Loucy (cell line): ENCODE data around the gene HS6ST2.

Experiments
- H2AFZ ChIP-seq: fragments of 200-600 bp; sonication (generic); 2 replicates; pipeline ENCODE4 v1.6.0; 2016; ENCODE audit warnings: antibody characterized with exemption, mild to moderate bottlenecking, low read length, moderate library complexity
- H3F3A ChIP-seq: fragments of 200-600 bp; 2 replicates; pipeline ENCODE4 v1.6.0; 2016; ENCODE audit warnings: antibody characterized with exemption, low read depth, mild to moderate bottlenecking
- H3K27me3 ChIP-seq: fragments of 200-600 bp; sonication (generic); 2 replicates; pipeline ENCODE4 v1.6.1; 2014; ENCODE audit warnings: low read length, mild to moderate bottlenecking; ENCODE audit not compliant: insufficient read depth, poor library complexity, severe bottlenecking
- H3K36me3 ChIP-seq: fragments of 200-600 bp; sonication (generic); 2 replicates; pipeline ENCODE4 v1.6.1; 2016; ENCODE audit warnings: low read length; ENCODE audit not compliant: insufficient read depth
- H3K4me1 ChIP-seq: fragments of 200-600 bp; sonication (generic); 2 replicates; pipeline ENCODE4 v1.5.1; 2014; ENCODE audit warnings: low read length, mild to moderate bottlenecking; ENCODE audit not compliant: insufficient read depth, poor library complexity, severe bottlenecking
- H3K4me2 ChIP-seq: fragments of 200-600 bp; sonication (generic); 2 replicates; pipeline ENCODE4 v1.6.0; 2014; ENCODE audit warnings: antibody characterized with exemption, low read length, low read depth, mild to moderate bottlenecking; ENCODE audit not compliant: poor library complexity, severe bottlenecking
- H3K4me3 ChIP-seq: fragments of 200-600 bp; sonication (generic); 2 replicates; pipeline ENCODE4 v1.5.1; 2014; ENCODE audit warnings: low read length, mild to moderate bottlenecking, mixed read lengths; ENCODE audit not compliant: poor library complexity, severe bottlenecking
- H3K79me2 ChIP-seq: fragments of 200-600 bp; sonication (generic); 2 replicates; pipeline ENCODE4 v1.6.1; 2014; ENCODE audit warnings: low read length; ENCODE audit not compliant: insufficient read depth
- H3K9ac ChIP-seq: fragments of 200-600 bp; sonication (generic); 2 replicates; pipeline ENCODE4 v1.6.0; 2014; ENCODE audit warnings: mild to moderate bottlenecking, low read depth, low read length, moderate library complexity; ENCODE audit not compliant: poor library complexity, severe bottlenecking
- H3K9me2 ChIP-seq: fragments of 200-600 bp; sonication (generic); replicated peaks from 2 replicates; pipeline ENCODE4 v1.6.1; 2016; ENCODE audit warnings: low read depth, low read length, mixed read lengths
- H3K9me3 ChIP-seq: fragments of 200-600 bp; sonication (generic); 2 replicates; pipeline ENCODE4 v1.6.1; 2014; ENCODE audit warnings: mild to moderate bottlenecking, antibody characterized with exemption, low read length, low read depth; ENCODE audit not compliant: insufficient read depth
- H4K20me1 ChIP-seq: fragments of 200-600 bp; sonication (generic); 2 replicates; pipeline ENCODE4 v1.6.0; 2014; ENCODE audit warnings: antibody characterized with exemption, low read length, mild to moderate bottlenecking; ENCODE audit not compliant: insufficient read depth, poor library complexity, severe bottlenecking
- EZH2phosphoT487 ChIP-seq: fragments of 200-600 bp; IDR thresholded peaks from 2 replicates; pipeline ENCODE4 v1.6.1; 2018; ENCODE audit warnings: antibody characterized with exemption, mild to moderate bottlenecking, moderate library complexity, borderline replicate concordance
- TF ChIP-seq, protein P1 (sequence below): fragments of 200-600 bp; sonication (generic); conservative IDR thresholded peaks from 2 replicates; pipeline ENCODE4 v1.5.1; 2014; ENCODE audit warnings: mild to moderate bottlenecking, antibody characterized with exemption, low read length

The HS6ST2 gene

DNA sequence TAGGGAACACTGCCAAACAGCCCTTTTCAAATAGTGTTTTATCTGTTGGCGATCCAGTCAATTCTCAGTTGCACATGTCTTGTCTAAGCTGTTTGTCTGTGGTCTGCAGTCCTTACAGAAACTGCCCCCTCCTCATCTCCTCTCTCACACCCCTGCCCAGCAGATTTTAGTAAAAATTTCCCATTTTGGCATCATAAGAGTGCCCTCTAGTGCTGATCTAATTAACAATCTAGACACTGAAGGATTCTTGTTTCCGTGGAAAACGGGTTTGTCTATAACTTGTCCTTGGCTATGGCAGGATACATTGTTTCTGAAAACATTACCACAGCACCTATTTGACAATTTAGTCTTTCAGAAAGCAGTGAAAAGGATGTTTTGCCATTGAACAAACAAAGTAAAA, 242.4 kb downstream of the HS6ST2 start:
- H3K4me2 ChIP-seq: no peak overlapping the region
- no peaks in the 10 kb centered on the region for H3K36me3 ChIP-seq
- TF ChIP-seq, protein P1, sequence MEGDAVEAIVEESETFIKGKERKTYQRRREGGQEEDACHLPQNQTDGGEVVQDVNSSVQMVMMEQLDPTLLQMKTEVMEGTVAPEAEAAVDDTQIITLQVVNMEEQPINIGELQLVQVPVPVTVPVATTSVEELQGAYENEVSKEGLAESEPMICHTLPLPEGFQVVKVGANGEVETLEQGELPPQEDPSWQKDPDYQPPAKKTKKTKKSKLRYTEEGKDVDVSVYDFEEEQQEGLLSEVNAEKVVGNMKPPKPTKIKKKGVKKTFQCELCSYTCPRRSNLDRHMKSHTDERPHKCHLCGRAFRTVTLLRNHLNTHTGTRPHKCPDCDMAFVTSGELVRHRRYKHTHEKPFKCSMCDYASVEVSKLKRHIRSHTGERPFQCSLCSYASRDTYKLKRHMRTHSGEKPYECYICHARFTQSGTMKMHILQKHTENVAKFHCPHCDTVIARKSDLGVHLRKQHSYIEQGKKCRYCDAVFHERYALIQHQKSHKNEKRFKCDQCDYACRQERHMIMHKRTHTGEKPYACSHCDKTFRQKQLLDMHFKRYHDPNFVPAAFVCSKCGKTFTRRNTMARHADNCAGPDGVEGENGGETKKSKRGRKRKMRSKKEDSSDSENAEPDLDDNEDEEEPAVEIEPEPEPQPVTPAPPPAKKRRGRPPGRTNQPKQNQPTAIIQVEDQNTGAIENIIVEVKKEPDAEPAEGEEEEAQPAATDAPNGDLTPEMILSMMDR: peak; percentile 57
- TF ChIP-seq EZH2phosphoT487: no peak

DNA sequence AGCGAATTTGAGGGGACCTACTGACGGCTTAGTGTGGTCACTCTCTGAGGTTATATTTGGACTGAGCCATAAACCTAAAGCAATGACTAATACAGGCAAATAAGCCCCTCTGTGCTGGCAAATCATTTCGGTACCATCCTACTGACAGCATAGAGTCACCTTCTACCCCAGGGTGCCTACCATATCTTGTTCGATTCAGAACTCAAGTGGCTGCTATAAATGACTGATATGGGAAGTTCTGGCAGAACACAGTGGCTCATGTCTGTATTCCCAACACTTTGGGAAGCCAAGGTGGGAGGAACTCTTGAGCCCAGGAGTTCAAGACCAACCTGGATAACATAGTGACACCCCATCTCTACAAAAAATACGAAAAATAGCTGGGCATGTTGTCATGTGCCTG, 243.5 kb downstream of the HS6ST2 start:
- Histone ChIP-seq H3K4me1 (peaks cover 17% of the 10 kb centered on the region), H3K9me2 (no peaks in the 10 kb centered on the region), H3K9ac (no peak overlapping the region), H2AFZ (no peak overlapping the region), H3K9me3 (no peaks in the 10 kb centered on the region), H3K27me3 (no peaks in the 10 kb centered on the region), H3F3A (no peaks in the 10 kb centered on the region), H3K36me3 (no peaks in the 10 kb centered on the region), H3K4me3 (no peak overlapping the region), H4K20me1 (no peaks in the 10 kb centered on the region), H3K79me2 (no peaks in the 10 kb centered on the region), H3K4me2 (no peak overlapping the region)
- TF ChIP-seq, protein P1: no peak
- TF ChIP-seq EZH2phosphoT487: no peak

More for the DNA sequence above, 242.4 kb downstream of the HS6ST2 start:
- Histone ChIP-seq H3K4me3 (no peak overlapping the region), H3K9me2 (no peaks in the 10 kb centered on the region), H3K27me3 (no peaks in the 10 kb centered on the region), H3K9ac (no peak overlapping the region), H4K20me1 (no peaks in the 10 kb centered on the region), H3K9me3 (no peaks in the 10 kb centered on the region), H2AFZ (no peak overlapping the region), H3K79me2 (no peaks in the 10 kb centered on the region), H3K4me1 (peaks cover 11% of the 10 kb centered on the region), H3F3A (no peaks in the 10 kb centered on the region)

DNA sequence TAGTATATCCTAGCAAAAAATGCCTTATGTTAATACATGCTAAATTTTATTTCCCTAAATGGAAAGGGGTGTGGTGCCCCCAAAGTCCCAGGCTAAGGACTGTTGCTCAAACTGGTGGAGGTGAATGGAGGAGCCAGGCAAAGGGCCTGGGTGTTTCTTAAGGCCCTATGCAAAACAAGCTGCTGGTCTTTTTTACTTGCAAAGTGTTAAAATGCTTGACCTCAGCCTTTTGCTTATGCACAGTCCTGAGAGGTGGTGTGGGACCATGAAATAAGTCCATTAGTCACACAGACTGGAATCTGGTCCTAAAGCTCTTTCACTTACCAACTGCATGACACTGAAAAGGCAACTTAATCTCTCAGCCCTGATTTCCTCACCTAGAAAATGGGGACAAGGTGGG, 246.1 kb downstream of the HS6ST2 start:
- no peak overlapping the region for H3K9ac ChIP-seq
- H2AFZ ChIP-seq: no peak overlapping the region
- H3K4me2 ChIP-seq: no peak overlapping the region
- H4K20me1 ChIP-seq: no peaks in the 10 kb centered on the region
- no peaks in the 10 kb centered on the region for H3K9me3 ChIP-seq
- H3K27me3 ChIP-seq: no peaks in the 10 kb centered on the region
- H3K36me3 ChIP-seq: no peaks in the 10 kb centered on the region
- H3K9me2 ChIP-seq: no peaks in the 10 kb centered on the region
- H3F3A ChIP-seq: no peaks in the 10 kb centered on the region
- TF ChIP-seq EZH2phosphoT487: no peak
- TF ChIP-seq, protein P1: no peak
- H3K79me2 ChIP-seq: no peaks in the 10 kb centered on the region
- H3K4me3 ChIP-seq: no peak overlapping the region
- H3K4me1 ChIP-seq: peaks cover 17% of the 10 kb centered on the region
